ENCODE results near the gene ZBP1.

Gene ZBP1, protein sequence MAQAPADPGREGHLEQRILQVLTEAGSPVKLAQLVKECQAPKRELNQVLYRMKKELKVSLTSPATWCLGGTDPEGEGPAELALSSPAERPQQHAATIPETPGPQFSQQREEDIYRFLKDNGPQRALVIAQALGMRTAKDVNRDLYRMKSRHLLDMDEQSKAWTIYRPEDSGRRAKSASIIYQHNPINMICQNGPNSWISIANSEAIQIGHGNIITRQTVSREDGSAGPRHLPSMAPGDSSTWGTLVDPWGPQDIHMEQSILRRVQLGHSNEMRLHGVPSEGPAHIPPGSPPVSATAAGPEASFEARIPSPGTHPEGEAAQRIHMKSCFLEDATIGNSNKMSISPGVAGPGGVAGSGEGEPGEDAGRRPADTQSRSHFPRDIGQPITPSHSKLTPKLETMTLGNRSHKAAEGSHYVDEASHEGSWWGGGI

GRCh38 chr20:57620274-57620990 is at the start of gene ZBP1:
Gene ZBP1, minus strand, starts transcription at chr20:57620426. Its CDS starts 131 bp downstream, at chr20:57620295.
- TF ChIP-seq POLR2A (IDR thresholded peaks at IDR 0.05; ENCODE audit: low read depth, low read length) = no peak
- FAIRE-seq = no peak

GRCh38 chr20:57669632-57670031 is 49.4 kb upstream of the ZBP1 start:
- DNase-seq (ENCODE audit: insufficient read length, low spot score) (no peak), FAIRE-seq (no peak)
- TF ChIP-seq POLR2A (IDR thresholded peaks at IDR 0.05; ENCODE audit: low read depth, low read length) = no peak

More at GRCh38 chr20:57620274-57620990, at the start of gene ZBP1:
- DNase-seq (ENCODE audit: insufficient read length, low spot score) = no peak

- FAIRE-seq (no peak), DNase-seq (ENCODE audit: insufficient read length, low spot score) (no peak)
- TF ChIP-seq POLR2A (IDR thresholded peaks at IDR 0.05; ENCODE audit: low read depth, low read length) = no peak
These were observed 47.9 kb upstream of the ZBP1 start for GRCh38 chr20:57667924-57668782.

DNA sequence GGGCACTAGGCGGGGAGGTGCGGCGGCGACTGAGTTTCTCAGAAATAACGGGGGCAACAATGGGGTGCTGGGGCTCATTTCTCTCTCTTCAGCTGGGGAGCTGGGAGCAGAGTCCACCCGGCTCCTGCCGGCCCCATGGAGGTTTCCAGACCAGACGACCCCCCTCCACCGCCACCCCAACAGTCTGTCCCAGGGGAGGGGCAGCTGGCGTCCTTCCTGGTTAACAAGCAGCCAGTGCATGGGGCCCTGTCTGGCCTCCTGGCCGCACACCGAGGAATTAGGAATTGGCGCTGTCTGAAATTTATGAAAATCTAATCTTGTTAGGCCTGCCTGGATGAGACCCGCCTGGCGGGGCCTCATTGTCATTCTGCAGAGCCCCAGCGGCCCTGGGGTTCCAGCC is 47.2 kb upstream of the ZBP1 start:
- TF ChIP-seq POLR2A (IDR thresholded peaks at IDR 0.05; ENCODE audit: low read depth, low read length) = no peak
- FAIRE-seq (no peak), DNase-seq (ENCODE audit: insufficient read length, low spot score) (no peak)

- no peak for DNase-seq (ENCODE audit: insufficient read length, low spot score)
- no peak for FAIRE-seq
- no peak for TF ChIP-seq POLR2A (IDR thresholded peaks at IDR 0.05; ENCODE audit: low read depth, low read length)
These were observed 46.6 kb upstream of the ZBP1 start for GRCh38 chr20:57666834-57667157.

DNA sequence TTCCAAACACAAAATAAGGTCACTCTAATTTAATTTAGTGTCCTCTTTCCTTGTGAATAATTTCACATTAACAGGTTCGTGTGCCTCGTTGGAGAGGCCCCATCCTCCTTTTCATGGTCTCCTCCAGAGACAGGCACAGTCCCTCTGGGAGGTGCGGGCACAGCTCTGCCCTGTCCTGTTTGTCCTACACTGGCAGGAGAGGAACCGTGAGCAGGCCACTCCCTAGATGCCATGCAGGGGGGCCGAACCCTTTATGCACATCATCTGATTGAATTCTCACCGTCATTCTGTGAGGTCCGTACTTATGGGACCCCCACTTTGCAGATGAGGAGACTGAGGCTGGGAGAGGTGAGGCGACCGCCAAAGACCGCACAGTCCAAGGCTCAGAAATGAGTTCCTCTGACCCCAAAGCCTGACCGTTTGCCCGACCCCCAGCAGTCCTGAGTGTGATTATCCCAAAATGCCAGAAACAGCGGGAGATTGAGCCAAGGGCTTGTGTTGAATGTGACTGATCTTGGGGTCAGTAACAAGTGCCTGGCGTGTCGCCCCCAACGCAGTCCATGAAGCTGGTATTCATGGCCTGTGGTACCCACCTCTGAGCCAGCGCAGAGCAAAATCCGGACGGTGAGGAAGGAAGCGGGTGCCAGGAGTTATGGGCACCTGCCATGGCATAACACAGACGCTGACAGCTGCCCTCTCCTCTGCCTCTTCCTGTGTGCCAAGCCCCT is 46.0 kb upstream of the ZBP1 start:
- no peak for TF ChIP-seq POLR2A (IDR thresholded peaks at IDR 0.05; ENCODE audit: low read depth, low read length)
- no peak for FAIRE-seq

GRCh38 chr20:57665589-57665971 is 45.4 kb upstream of the ZBP1 start:
- TF ChIP-seq POLR2A (IDR thresholded peaks at IDR 0.05; ENCODE audit: low read depth, low read length) = no peak
- DNase-seq (ENCODE audit: insufficient read length, low spot score) (no peak), FAIRE-seq (no peak)

More for the DNA sequence above, 46.0 kb upstream of the ZBP1 start:
- DNase-seq (ENCODE audit: insufficient read length, low spot score) = no peak

DNA sequence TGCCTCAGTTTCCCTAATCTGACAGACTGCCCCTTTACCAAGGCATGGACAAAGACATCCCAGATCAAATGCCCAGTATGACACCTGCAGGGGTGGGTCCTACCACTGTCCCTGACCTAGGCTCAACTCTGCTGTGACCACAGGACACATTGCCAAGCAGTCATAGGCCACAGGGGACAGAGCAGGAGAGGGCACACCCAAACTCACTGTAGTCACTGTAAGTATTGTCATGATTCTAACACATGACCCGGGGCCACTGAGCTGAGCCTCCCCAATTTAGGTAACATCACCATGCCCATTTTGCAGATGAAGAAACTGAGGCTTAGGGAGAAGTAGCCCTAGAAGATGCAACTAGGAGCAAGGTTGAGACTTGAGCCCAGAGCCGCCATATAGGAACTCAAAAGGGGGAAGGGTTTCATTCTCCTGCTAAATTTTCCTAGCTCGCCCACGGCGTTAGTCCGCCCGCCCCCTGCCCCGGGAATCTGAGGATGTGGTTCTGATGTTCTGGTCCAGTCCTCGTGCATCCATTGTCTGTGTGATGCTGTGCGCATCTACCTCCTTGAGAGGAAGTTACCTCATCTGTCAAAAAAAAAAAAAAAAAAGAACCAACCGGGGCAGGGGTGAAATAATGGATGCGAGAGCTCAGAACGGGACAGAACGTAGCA is 44.8 kb upstream of the ZBP1 start:
- no peak for FAIRE-seq
- no peak for TF ChIP-seq POLR2A (IDR thresholded peaks at IDR 0.05; ENCODE audit: low read depth, low read length)
- no peak for DNase-seq (ENCODE audit: insufficient read length, low spot score)

DNA sequence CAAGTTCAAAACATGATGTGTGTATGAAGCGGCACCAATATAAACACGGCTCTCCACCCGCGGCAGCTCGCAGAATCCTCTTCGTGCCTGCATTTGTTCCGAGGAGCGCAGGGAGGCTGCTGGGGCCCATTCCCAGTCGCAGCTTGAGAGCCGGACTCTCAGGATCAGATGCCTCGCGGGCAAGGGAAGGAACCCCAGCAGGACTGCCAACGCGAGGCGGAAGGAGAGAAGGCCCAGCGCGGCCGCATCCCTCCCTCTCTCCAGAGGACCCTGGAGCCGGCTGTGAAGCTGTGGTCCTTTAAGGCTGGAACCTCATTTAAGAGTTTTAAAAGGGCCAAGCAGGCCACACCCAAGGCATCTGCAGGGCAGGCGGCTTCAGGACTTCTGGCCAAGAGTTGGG is 44.2 kb upstream of the ZBP1 start:
- DNase-seq (ENCODE audit: insufficient read length, low spot score) (no peak), FAIRE-seq (no peak)
- no peak for TF ChIP-seq POLR2A (IDR thresholded peaks at IDR 0.05; ENCODE audit: low read depth, low read length)

DNA sequence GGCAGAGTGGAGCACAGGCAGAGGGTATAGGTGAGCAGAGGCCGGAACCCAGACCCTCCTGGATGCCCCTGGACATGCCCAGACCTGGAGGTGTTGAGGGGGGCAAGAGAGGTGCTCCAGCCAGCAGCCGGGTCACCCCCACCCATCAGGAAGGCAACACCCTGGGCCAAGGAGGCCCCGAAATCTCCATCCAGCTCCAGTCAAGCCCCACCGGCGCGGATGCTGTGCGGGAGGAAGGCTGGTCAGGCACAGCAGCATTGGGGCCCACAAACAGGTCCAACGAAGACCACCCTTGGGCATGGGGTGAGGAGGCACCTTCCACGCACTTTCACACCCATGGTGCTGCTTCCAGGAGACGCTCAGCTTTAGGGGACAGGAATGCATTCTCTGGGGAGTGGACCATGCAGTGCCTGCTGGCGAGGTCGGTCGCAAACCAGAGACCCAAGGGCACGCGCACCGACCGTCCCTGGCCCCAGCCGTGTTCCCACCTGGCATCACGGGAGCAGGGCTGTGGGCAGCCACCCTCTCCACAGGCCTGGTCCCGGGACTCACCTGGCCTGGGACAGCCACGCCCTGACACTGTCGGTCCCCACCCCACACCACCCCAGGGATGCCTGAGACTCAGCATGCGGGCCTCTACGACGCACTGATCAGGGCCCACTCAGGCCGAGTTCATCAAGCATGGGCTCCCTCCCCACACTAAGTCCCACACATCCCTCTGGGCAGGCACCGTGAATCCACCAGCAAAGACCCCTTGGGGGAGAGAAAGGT is 43.6 kb upstream of the ZBP1 start:
- no peak for DNase-seq (ENCODE audit: insufficient read length, low spot score)
- no peak for FAIRE-seq
- no peak for TF ChIP-seq POLR2A (IDR thresholded peaks at IDR 0.05; ENCODE audit: low read depth, low read length)

GRCh38 chr20:57663241-57663640 is 43.0 kb upstream of the ZBP1 start:
- TF ChIP-seq POLR2A (IDR thresholded peaks at IDR 0.05; ENCODE audit: low read depth, low read length) = no peak
- no peak for DNase-seq (ENCODE audit: insufficient read length, low spot score)
- FAIRE-seq = no peak

DNA sequence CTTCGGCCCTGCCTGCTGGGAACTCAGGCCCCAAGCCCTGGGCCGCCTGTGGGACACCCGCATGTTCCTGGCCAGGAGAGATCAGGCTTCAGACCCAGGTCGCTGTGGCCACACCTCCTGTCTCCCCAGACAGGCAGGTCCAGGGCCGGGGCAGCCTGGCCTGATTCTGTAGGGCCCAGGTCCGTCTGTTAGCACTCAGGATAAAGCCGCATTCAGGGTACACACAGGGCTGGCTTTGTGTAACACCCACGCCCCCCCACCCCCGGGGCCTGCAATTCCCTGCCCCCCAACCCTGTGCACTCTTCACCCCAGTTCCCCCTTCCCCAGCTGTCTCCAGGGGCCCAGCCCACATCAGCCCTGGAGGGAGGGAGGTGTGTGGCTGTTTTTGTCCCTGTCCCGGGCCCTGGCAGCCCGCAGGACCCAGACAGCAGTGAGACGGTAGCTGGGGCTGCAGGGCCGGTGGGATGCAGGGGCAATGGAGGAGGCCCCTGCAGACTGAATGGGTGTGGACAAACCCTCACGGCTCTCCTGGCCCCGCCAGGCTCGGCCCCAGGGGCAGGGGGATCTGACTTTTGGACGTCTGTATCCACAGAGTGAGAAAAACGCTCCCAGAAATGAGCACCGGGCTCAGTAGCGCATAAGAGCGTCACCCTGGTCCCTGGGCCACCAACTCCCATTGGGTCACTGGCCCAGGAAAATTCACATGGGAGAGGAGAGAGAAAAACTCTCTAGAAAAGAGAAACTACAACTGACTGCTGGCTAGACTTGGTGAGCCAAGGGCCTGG is 42.4 kb upstream of the ZBP1 start:
- TF ChIP-seq POLR2A (IDR thresholded peaks at IDR 0.05; ENCODE audit: low read depth, low read length) = no peak
- DNase-seq (ENCODE audit: insufficient read length, low spot score) (no peak), FAIRE-seq (no peak)

Measured in H54 (cell line).